ENCODE data around the gene ADAM8. TPM values are rescaled to one million over a fixed set of nuclear protein-coding genes. Genes with fewer than 3 reads are reported as not detected.

The ADAM8 gene
- total RNA-seq, 5 donors from 2014 or later (not counting 1 experiment from before 2014, with no cell fraction given): 80.5 to 142 (median 107) TPM

GRCh38 chr10:133277993-133278576 is 1.4 kb upstream of the ADAM8 start:
- 44% methylated on average over 11 of the region's 12 CpGs for WGBS (ENCODE audit: insufficient coverage)
- Histone ChIP-seq H3K36me3 (ENCODE audit: control insufficient read depth in 2 of 2, extremely low read depth in 1 of 2, insufficient read depth in 1 of 2, low read length in 1 of 2) (peaks cover 16 to 37% of the 10 kb centered on the region in 2 donors), H3K4me1 (ENCODE audit: control insufficient read depth in 1 of 2, extremely low read depth in 1 of 2, insufficient read depth in 2 of 2, low read length in 2 of 2) (peaks cover 12 to 69% of the 10 kb centered on the region in 2 experiments), H3K4me3 (ENCODE audit: control insufficient read depth in 1 of 2, extremely low read depth in 1 of 2, low read length in 1 of 2) (peak overlapping the region in 1 of 2 donors; percentile 22), H3K27ac (ENCODE audit: low read length) (peak overlapping the region; percentile 97), H3K27me3 (replicated peaks in 1 of 2; ENCODE audit: control insufficient read depth in 2 of 2, extremely low read depth in 1 of 2, insufficient read depth in 2 of 2, low read length in 1 of 2) (no peaks in the 10 kb centered on the region), H3K9me3 (no peaks in the 10 kb centered on the region)
- POLR2A ChIA-PET: interaction anchor here (1.1 to 2.6 kb wide), 2 partner anchors 29 to 30 kb away, joined by 4 to 6 read pairs; no protein-coding TSS in a partner anchor
- CTCF ChIA-PET: no interaction called here
- H3K27me3 Mint-ChIP-seq: no peaks in the 10 kb centered on the region
- peak overlapping the region; percentile 96 to 99 for H3K27ac Mint-ChIP-seq
- no peaks in the 10 kb centered on the region for H3K9me3 Mint-ChIP-seq
- peaks cover 9% of the 10 kb centered on the region for H3K36me3 Mint-ChIP-seq
- peaks cover 27 to 40% (median 40%) of the 10 kb centered on the region in 3 donors for H3K4me1 Mint-ChIP-seq
- DNase-seq (peak in 2 of 35 experiments; percentile 15 to 30), ATAC-seq (replicated peaks in 1 of 4) (no peak)
- H3K4me3 Mint-ChIP-seq: peak overlapping the region; percentile 68 to 79 (median 68)

- Histone ChIP-seq H3K4me3 (ENCODE audit: control insufficient read depth in 1 of 2, extremely low read depth in 1 of 2, low read length in 1 of 2) (peak overlapping the region in 1 of 2 donors; percentile 89), H3K36me3 (ENCODE audit: control insufficient read depth in 2 of 2, extremely low read depth in 1 of 2, insufficient read depth in 1 of 2, low read length in 1 of 2) (peaks cover 12 to 37% of the 10 kb centered on the region in 2 donors), H3K9me3 (no peaks in the 10 kb centered on the region), H3K4me1 (ENCODE audit: control insufficient read depth in 1 of 2, extremely low read depth in 1 of 2, insufficient read depth in 2 of 2, low read length in 2 of 2) (peaks cover 12 to 69% of the 10 kb centered on the region in 2 experiments), H3K27me3 (replicated peaks in 1 of 2; ENCODE audit: control insufficient read depth in 2 of 2, extremely low read depth in 1 of 2, insufficient read depth in 2 of 2, low read length in 1 of 2) (no peaks in the 10 kb centered on the region), H3K27ac (ENCODE audit: low read length) (peak overlapping the region; percentile 97)
- Mint-ChIP-seq H3K27ac (peak overlapping the region; percentile 96 to 99), H3K9me3 (no peaks in the 10 kb centered on the region), H3K4me1 (peaks cover 27 to 40% (median 40%) of the 10 kb centered on the region in 3 donors), H3K36me3 (peaks cover 6% of the 10 kb centered on the region), H3K4me3 (peak overlapping the region; percentile 68 to 82 (median 79)), H3K27me3 (no peaks in the 10 kb centered on the region)
- POLR2A ChIA-PET: interaction anchor here (1.1 to 2.6 kb wide), 2 partner anchors 30 kb away, joined by 4 to 6 read pairs; no protein-coding TSS in a partner anchor
- ATAC-seq (replicated peaks in 1 of 4): no peak
- no peak for DNase-seq
- 93% methylated on average over 18 of the region's 25 CpGs for WGBS (ENCODE audit: insufficient coverage)
- CTCF ChIA-PET: no interaction called here
These were observed 767 bp upstream of the ADAM8 start for GRCh38 chr10:133277277-133277992.

- no peaks in the 10 kb centered on the region for H3K9me3 Mint-ChIP-seq
- POLR2A ChIA-PET: interaction anchor here (1.2 to 2.2 kb wide), 4 partner anchors 9 to 32 kb away, joined by 3 to 11 read pairs (median 4); no protein-coding TSS in a partner anchor
- no peaks in the 10 kb centered on the region for H3K36me3 Mint-ChIP-seq
- peaks cover 27 to 40% (median 40%) of the 10 kb centered on the region in 3 donors for H3K4me1 Mint-ChIP-seq
- Histone ChIP-seq H3K9me3 (no peaks in the 10 kb centered on the region), H3K4me3 (ENCODE audit: control insufficient read depth in 1 of 2, extremely low read depth in 1 of 2, low read length in 1 of 2) (peak overlapping the region; percentile 41 to 89), H3K36me3 (ENCODE audit: control insufficient read depth in 2 of 2, extremely low read depth in 1 of 2, insufficient read depth in 1 of 2, low read length in 1 of 2) (peaks cover 3 to 35% of the 10 kb centered on the region in 2 donors), H3K27me3 (replicated peaks in 1 of 2; ENCODE audit: control insufficient read depth in 2 of 2, extremely low read depth in 1 of 2, insufficient read depth in 2 of 2, low read length in 1 of 2) (no peaks in the 10 kb centered on the region), H3K4me1 (ENCODE audit: control insufficient read depth in 1 of 2, extremely low read depth in 1 of 2, insufficient read depth in 2 of 2, low read length in 2 of 2) (peaks cover 12 to 69% of the 10 kb centered on the region in 2 experiments), H3K27ac (ENCODE audit: low read length) (peak overlapping the region; percentile 97)
- CTCF ChIA-PET: interaction anchor here in 1 of 2 donors (0.6 kb wide), 1 partner anchor 53 kb away, joined by 3 read pairs; no protein-coding TSS in a partner anchor
- no peaks in the 10 kb centered on the region for H3K27me3 Mint-ChIP-seq
- WGBS (ENCODE audit: insufficient coverage): 9% methylated on average over 5 of the region's 6 CpGs
- H3K27ac Mint-ChIP-seq: peak overlapping the region; percentile 84 to 86
- H3K4me3 Mint-ChIP-seq: peak overlapping the region; percentile 82 to 89 (median 82)
- ATAC-seq (replicated peaks in 1 of 4): no peak
- DNase-seq: no peak
These were observed 601 bp downstream of the ADAM8 start for GRCh38 chr10:133276100-133276434.

- WGBS (ENCODE audit: insufficient coverage): 3% methylated on average over 11 of the region's 12 CpGs
- H3K9me3 ChIP-seq: no peaks in the 10 kb centered on the region
- no peaks in the 10 kb centered on the region for H3K27me3 ChIP-seq (replicated peaks in 1 of 2; ENCODE audit: control insufficient read depth in 2 of 2, extremely low read depth in 1 of 2, insufficient read depth in 2 of 2, low read length in 1 of 2)
- Mint-ChIP-seq H3K4me1 (peaks cover 27 to 40% (median 40%) of the 10 kb centered on the region in 3 donors), H3K27me3 (no peaks in the 10 kb centered on the region), H3K27ac (peak overlapping the region; percentile 84 to 86), H3K36me3 (no peaks in the 10 kb centered on the region), H3K9me3 (no peaks in the 10 kb centered on the region), H3K4me3 (peak overlapping the region; percentile 82 to 89 (median 82))
- H3K4me1 ChIP-seq (ENCODE audit: control insufficient read depth in 1 of 2, extremely low read depth in 1 of 2, insufficient read depth in 2 of 2, low read length in 2 of 2): peaks cover 12 to 69% of the 10 kb centered on the region in 2 experiments
- peak overlapping the region; percentile 41 to 89 for H3K4me3 ChIP-seq (ENCODE audit: control insufficient read depth in 1 of 2, extremely low read depth in 1 of 2, low read length in 1 of 2)
- peak overlapping the region; percentile 97 for H3K27ac ChIP-seq (ENCODE audit: low read length)
- ATAC-seq (replicated peaks in 1 of 4): peak; percentile 19 to 40 (median 30)
- DNase-seq: peak in 16 of 35 experiments; percentile 32 to 67 (median 47)
- peaks cover 6 to 38% of the 10 kb centered on the region in 2 donors for H3K36me3 ChIP-seq (ENCODE audit: control insufficient read depth in 2 of 2, extremely low read depth in 1 of 2, insufficient read depth in 1 of 2, low read length in 1 of 2)
- ChIA-PET CTCF (interaction anchor here in 1 of 2 donors (0.8 to 1.0 kb wide), 3 partner anchors 11 to 32 kb away, joined by 3 to 4 read pairs (median 3); no protein-coding TSS in a partner anchor), POLR2A (interaction anchor here (1.2 to 2.2 kb wide), 4 partner anchors 9 to 32 kb away, joined by 3 to 11 read pairs (median 4); no protein-coding TSS in a partner anchor)
These were observed 980 bp downstream of the ADAM8 start for GRCh38 chr10:133275684-133276092.

GRCh38 chr10:133274751-133275683 is 1.7 kb downstream of the ADAM8 start:
- Histone ChIP-seq H3K4me3 (ENCODE audit: control insufficient read depth in 1 of 2, extremely low read depth in 1 of 2, low read length in 1 of 2) (peak overlapping the region; percentile 41 to 89), H3K27ac (ENCODE audit: low read length) (peak overlapping the region; percentile 97), H3K36me3 (ENCODE audit: control insufficient read depth in 2 of 2, extremely low read depth in 1 of 2, insufficient read depth in 1 of 2, low read length in 1 of 2) (peaks cover 13 to 40% of the 10 kb centered on the region in 2 donors), H3K27me3 (replicated peaks in 1 of 2; ENCODE audit: control insufficient read depth in 2 of 2, extremely low read depth in 1 of 2, insufficient read depth in 2 of 2, low read length in 1 of 2) (no peaks in the 10 kb centered on the region), H3K4me1 (ENCODE audit: control insufficient read depth in 1 of 2, extremely low read depth in 1 of 2, insufficient read depth in 2 of 2, low read length in 2 of 2) (peaks cover 12 to 66% of the 10 kb centered on the region in 2 experiments), H3K9me3 (no peaks in the 10 kb centered on the region)
- Mint-ChIP-seq H3K4me3 (peak overlapping the region; percentile 82 to 89 (median 82)), H3K27ac (peak overlapping the region; percentile 84 to 86), H3K4me1 (peaks cover 27 to 40% (median 38%) of the 10 kb centered on the region in 3 donors), H3K27me3 (no peaks in the 10 kb centered on the region), H3K9me3 (no peaks in the 10 kb centered on the region), H3K36me3 (peaks cover 3% of the 10 kb centered on the region)
- 4% methylated on average over 20 of the region's 26 CpGs for WGBS (ENCODE audit: insufficient coverage)
- DNase-seq (peak; percentile 43 to 92 (median 83)), ATAC-seq (replicated peaks in 1 of 4) (peak; percentile 44 to 77 (median 51))
- POLR2A ChIA-PET: interaction anchor here (0.7 to 2.2 kb wide), 5 partner anchors 8 to 33 kb away, joined by 3 to 11 read pairs (median 4); no protein-coding TSS in a partner anchor
- CTCF ChIA-PET: interaction anchor here in 1 of 2 donors (0.8 to 1.0 kb wide), 3 partner anchors 11 to 33 kb away, joined by 3 to 4 read pairs (median 3); no protein-coding TSS in a partner anchor

Data from T-cell (primary cell).